ENCODE data around the gene LRRC4C. TPM values are rescaled to one million over a fixed set of nuclear protein-coding genes. Genes with fewer than 3 reads are reported as not detected.
"Not testable (repeated sequence)": the region's sequence is repeated elsewhere in the genome, so short reads cannot be mapped to it uniquely, and the experiment has no call there.

LRRC4C gene
- polyA plus RNA-seq, 1 donor, result 1.2 TPM

DNA sequence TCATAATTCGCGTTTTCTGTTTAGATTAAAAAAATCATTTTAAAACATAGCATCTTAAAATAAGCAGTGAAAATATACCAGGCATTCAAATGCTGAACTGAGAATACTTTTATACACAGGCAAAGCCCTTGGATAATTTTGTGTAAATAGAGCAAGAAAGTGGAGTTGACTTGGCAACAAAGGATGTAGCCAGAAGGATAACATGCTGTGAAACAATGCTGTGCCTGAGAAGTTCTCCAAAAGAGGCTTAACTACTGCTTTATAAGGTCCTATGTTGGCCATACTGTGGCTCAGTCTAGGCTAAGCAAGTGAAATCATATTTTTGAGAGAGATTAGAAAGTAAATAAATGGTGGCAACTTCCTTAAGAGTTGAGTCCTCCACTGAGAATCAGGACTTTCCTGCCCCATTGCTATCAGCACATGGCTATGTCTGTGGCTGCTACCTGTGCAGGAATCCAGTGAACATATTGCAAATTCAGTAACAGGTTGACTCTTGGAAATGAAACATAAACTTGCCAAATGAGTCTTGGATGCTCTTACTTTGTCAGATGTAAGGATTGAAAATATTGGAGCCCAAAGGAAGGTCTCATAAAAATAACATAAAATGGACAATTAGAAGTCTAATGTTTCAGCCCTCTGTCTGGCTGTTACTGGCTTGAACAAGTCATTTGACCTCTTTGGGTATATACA, 448.9 kb downstream of the LRRC4C start:
- DNase-seq, result no peak

DNA sequence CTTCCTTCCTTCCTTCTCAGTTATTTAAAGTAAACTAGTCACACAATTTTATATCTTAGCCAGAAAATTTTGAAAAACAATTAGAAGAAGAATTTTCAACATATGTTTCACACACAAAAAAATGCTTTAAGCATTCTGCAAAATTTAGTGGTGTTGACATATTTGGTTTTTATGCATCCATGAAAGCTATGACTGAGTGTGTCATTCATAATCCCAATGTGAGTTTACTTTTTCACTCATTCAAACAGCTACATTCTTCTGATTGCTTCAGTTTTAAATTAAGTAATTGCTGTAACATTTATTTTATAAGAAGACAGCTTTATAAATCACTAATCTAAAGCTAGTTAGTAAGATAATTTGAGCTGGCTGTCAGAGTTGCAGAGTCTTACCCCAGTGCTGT, 453.5 kb downstream of the LRRC4C start:
- DNase-seq, result no peak

- no peak for DNase-seq
These were observed 455.8 kb downstream of the LRRC4C start for GRCh38 chr11:41003339-41004282.

GRCh38 chr11:40998920-40999319, 460.5 kb downstream of the LRRC4C start:
- no peak for DNase-seq

- DNase-seq, result no peak
These were observed 471.5 kb downstream of the LRRC4C start for GRCh38 chr11:40987776-40988435.

DNA sequence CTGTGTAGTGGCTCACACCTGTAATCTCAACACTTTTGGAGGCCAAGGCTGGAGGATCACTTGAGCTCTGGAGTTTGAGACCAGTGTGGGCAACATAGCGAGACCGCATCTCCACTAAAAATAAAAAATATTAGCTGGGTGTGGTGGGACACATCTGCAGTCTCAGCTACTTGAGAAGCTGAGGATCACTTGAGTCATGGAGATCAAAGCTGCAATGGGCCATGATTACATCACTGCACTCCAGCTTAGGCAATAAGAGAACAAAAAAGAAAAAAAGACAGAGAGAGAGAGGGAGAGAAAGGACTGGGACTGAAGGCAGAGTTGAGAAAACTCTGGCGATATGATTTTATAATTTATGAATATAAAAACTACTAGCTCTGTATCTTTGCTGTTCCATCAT, 473.1 kb downstream of the LRRC4C start:
- DNase-seq, result no peak

DNA sequence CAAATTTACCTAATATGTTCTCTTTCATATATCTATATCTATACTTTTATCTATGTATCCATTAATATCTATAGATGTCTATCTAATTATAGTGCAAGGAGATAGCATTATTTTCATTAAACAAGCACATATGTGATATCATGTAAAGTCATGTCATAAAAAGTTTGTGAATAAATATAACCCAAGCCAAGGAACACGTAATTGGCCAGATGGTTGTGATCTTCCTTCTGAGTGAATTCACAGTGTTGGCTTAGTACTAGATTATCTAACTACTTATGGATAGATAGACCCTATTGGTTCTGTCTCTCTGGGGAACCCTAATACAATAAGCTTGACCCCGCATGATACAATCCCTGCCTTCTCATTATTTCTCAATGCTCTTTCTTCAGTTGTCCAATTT, 484.4 kb downstream of the LRRC4C start:
- DNase-seq, result no peak

DNA sequence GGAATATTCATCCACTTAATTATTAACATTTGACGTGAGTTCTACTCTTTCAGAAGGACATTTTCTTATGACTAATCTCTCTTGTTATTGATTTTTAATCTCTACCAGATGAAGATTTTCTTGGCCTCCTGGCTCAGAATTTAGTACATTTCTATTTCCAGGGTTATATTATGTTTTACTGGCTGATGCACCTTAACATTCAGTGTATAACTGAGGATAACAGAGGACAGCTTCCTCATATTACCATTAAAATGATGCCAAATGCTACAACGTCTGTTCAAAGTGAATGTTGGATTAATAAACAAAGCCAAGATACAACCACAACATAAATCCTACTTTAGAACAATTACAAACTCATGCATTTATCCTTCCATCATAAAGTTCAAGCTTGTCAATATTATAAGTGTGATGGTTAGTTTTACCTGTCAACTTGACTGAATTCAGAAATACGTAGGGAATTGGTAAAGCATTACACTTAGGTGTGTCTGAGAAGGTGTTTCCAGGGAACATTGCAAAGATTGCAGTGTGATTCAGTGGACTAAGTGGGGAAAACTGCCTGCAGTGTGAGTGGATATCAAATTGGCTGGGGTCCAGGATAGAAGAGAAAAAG, 485.2 kb downstream of the LRRC4C start:
- peak; percentile 13 for DNase-seq

GRCh38 chr11:40958707-40959106, 500.7 kb downstream of the LRRC4C start:
- DNase-seq, result no peak

GRCh38 chr11:40952479-40952878, 507.0 kb downstream of the LRRC4C start:
- DNase-seq, result no peak

DNA sequence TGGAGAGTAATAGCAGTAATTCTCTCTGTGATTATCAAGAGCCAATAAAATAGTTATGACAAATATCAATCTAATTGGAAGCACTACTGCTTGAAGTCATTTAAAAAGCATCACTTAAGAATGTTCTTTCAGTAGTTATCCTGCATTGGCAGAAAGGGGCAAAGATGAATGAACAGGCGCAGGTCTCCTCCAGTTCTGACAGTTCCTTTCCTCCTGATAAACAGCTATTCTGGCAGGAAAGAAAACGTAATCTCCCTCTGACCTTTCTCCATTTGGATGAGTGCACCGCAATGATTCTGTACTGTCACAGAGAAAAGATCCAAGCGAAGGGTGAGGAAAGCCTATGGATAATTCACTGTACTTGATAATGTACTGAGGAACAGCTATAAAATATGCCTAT, 521.5 kb downstream of the LRRC4C start:
- DNase-seq, result no peak

GRCh38 chr11:40924915-40925314, 534.5 kb downstream of the LRRC4C start:
- DNase-seq, result peak; percentile 0

DNA sequence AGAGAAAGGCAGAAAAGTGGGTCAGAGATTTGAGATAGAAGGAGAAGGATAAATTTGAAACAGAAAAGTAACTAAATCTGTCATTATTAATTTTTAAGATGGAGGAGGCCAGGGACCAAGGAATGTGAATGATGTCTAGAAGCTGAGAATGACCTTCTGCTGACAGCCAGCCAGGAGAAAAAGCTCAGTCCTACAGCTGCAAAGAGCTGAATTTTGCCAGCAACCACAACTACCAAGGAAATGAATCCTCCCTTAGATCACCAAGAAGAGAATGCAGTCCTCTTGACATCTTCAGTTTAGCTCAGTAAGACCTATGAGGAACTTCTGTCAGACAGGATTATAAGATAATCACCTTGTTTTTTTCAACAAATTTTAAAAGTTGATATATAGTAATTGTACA, 538.2 kb downstream of the LRRC4C start:
- no peak for DNase-seq

DNA sequence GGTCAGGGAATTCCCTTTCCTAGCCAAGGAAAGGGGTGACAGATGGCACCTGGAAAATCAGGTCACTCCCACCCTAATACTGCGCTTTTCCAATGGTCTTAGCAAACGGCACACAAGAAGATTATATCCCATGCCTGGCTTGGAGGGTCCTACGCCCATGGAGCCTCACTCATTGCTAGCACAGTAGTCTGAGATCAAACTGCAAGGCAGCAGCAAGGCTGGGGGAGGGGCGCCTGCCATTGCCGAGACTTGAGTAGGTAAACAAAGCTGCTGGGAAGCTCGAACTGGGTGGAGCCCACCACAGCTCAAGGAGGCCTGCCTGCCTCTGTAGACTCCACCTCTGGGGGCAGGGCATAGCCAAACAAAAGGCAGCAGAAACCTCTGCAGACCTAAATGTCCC, 548.7 kb downstream of the LRRC4C start:
- not testable (repeated sequence) for DNase-seq

DNA sequence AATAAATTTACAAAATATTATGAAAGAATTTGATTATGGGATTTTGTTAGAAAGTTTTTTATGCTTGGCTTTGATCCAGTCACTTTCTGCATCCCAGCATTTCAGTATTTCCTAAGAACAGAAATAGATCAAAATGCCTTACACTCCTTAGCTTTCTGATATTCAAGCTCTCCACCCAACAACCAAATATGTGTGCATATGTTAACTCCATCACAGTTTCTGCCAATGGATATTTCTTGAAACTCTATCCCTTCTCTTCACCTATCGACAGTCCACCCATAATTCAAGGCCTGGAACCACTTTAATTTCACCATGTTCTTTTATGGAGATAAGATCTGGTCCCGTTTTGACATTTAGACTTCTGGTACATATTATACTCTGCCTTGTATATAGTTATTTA, 565.0 kb downstream of the LRRC4C start:
- DNase-seq, result no peak

- no peak for DNase-seq
These were observed 574.0 kb downstream of the LRRC4C start for GRCh38 chr11:40885250-40885954.

- DNase-seq, result no peak
These were observed 577.2 kb downstream of the LRRC4C start for GRCh38 chr11:40882301-40882700.

DNA sequence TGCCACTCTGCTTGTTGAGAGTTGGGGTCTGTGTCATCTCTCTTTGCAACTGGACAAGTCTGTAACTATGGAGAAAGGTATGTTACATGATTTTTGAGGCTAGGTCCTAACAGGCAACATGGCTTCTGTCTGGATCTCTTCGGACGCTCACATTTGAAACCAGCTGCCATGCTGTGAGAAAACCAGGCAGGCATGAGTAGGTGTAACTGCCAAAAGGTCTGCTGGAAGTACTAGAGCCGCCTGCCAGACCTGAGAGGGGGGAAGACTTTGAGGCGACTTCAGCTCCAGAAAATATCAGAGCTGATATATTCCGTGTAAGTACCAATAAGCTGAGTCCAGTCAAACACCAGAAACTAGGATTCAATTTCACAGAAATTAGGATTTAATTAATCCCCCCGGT, 579.5 kb downstream of the LRRC4C start:
- no peak for DNase-seq

DNA sequence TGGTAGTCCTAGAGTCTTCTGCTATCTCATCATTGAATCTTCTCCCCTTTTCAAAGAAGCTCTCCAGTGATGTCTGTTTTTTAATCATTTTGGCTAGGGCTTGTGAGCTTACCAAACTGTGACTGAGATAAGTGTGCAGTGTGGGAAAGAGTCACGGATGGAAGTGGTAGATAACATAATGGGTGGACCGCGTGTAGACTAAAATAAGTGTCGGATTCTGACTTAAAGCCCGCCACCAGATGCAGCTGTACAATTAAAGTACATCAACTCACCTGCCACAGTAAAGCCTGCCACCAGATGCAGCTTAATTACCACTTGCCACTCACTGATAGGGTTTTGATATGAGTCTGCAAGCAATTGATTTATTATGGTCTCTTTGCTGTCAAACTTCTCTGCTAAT, 581.5 kb downstream of the LRRC4C start:
- no peak for DNase-seq

- DNase-seq, result no peak
These were observed 582.2 kb downstream of the LRRC4C start for GRCh38 chr11:40877256-40877655.

- no peak for DNase-seq
These were observed 591.3 kb downstream of the LRRC4C start for GRCh38 chr11:40867991-40868632.

DNA sequence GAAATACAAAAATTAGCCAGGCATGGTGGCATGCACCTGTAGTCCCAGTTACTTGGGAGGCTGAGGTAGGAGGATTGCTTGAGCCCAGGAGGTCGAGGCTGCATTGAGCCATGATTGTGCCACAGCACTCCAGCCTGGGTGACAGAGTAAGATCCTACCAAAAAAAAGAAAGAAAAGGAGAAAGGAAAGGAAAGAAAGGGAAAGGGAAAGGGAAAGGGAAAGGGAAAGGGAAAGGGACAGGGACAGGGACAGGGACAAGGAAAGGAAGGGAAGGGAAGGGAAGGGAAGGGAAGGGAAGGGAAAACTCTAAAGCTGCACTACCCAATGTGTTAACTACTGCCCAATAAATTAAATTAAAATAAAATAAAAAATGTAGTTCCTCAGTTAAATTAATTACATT, 601.7 kb downstream of the LRRC4C start:
- DNase-seq, result not testable (repeated sequence)

Measured in hindlimb muscle (tissue), 1 donor.